ENCODE data around the gene SCO1.
"Not testable (repeated sequence)": the region's sequence is repeated elsewhere in the genome, so short reads cannot be mapped to it uniquely, and the experiment has no call there.

SCO1 gene

GRCh38 chr17:10737736-10738135 lies 40.4 kb upstream of the SCO1 start:
- Histone ChIP-seq H3K27ac (peak overlapping the region in 1 of 11 experiments; percentile 9; a peak in 1 of 22 replicates), H3K4me2 (peak overlapping the region in 8 of 11 experiments; percentile 5 to 43 (median 22); a peak in 10 of 22 replicates), H3K36me3 (no peaks in the 10 kb centered on the region), H4K20me1 (no peaks in the 10 kb centered on the region), H3K4me1 (peaks cover under 1 to 16% (median 9%) of the 10 kb centered on the region in 10 experiments; a peak in 14 of 20 replicates), H3K9ac (no peak overlapping the region), H3K9me3 (replicated peaks in 1 of 11) (no peaks in the 10 kb centered on the region), H3K27me3 (no peaks in the 10 kb centered on the region), H3K4me3 (no peak overlapping the region)
- no peak for TF ChIP-seq Cebpa-rat (IDR thresholded peaks at IDR 0.05)

- Histone ChIP-seq H3K4me2 (peak overlapping the region in 9 of 11 experiments; percentile 3 to 55 (median 23); a peak in 12 of 22 replicates), H3K27ac (0 out of 22 replicates have a peak overlapping the region, but pooled peaks of 1 of the 11 experiments have one; percentile 9), H3K4me3 (no peak overlapping the region), H3K36me3 (no peaks in the 10 kb centered on the region), H3K9me3 (replicated peaks in 1 of 11) (no peaks in the 10 kb centered on the region), H4K20me1 (no peaks in the 10 kb centered on the region), H3K27me3 (no peaks in the 10 kb centered on the region), H3K9ac (no peak overlapping the region), H3K4me1 (peaks cover 3 to 16% (median 9%) of the 10 kb centered on the region in 10 experiments; a peak in 14 of 20 replicates)
- TF ChIP-seq Cebpa-rat (IDR thresholded peaks at IDR 0.05): 0 out of 22 replicates have a peak, but pooled peaks of 1 of the 11 experiments have one; percentile 21
Measured at GRCh38 chr17:10737168-10737622, 39.9 kb upstream of the SCO1 start.

GRCh38 chr17:10735821-10736220 lies 38.5 kb upstream of the SCO1 start:
- Histone ChIP-seq H3K4me3 (no peak overlapping the region), H4K20me1 (no peaks in the 10 kb centered on the region), H3K27me3 (no peaks in the 10 kb centered on the region), H3K9me3 (replicated peaks in 1 of 11) (no peaks in the 10 kb centered on the region), H3K36me3 (no peaks in the 10 kb centered on the region), H3K27ac (no peak overlapping the region), H3K4me2 (no peak overlapping the region), H3K9ac (no peak overlapping the region), H3K4me1 (peaks cover 5 to 22% (median 15%) of the 10 kb centered on the region in 10 experiments; a peak in 17 of 20 replicates)
- TF ChIP-seq Cebpa-rat (IDR thresholded peaks at IDR 0.05): 0 out of 22 replicates have a peak, but pooled peaks of 1 of the 11 experiments have one; percentile 16

GRCh38 chr17:10735251-10735650 lies 37.9 kb upstream of the SCO1 start:
- Histone ChIP-seq H3K9me3 (replicated peaks in 1 of 11) (no peaks in the 10 kb centered on the region), H3K27me3 (no peaks in the 10 kb centered on the region), H4K20me1 (no peaks in the 10 kb centered on the region), H3K4me2 (no peak overlapping the region), H3K9ac (no peak overlapping the region), H3K36me3 (no peaks in the 10 kb centered on the region), H3K4me1 (peaks cover 5 to 28% (median 21%) of the 10 kb centered on the region in 10 experiments; a peak in 17 of 20 replicates), H3K27ac (no peak overlapping the region), H3K4me3 (no peak overlapping the region)
- TF ChIP-seq Cebpa-rat (IDR thresholded peaks at IDR 0.05): no peak

- Histone ChIP-seq H3K4me1 (peaks cover 5 to 37% (median 27%) of the 10 kb centered on the region in 10 experiments; a peak in 17 of 20 replicates), H3K9me3 (replicated peaks in 1 of 11) (no peaks in the 10 kb centered on the region), H3K27me3 (no peaks in the 10 kb centered on the region), H3K9ac (no peak overlapping the region), H3K36me3 (no peaks in the 10 kb centered on the region), H4K20me1 (no peaks in the 10 kb centered on the region), H3K4me2 (no peak overlapping the region), H3K4me3 (no peak overlapping the region), H3K27ac (no peak overlapping the region)
- no peak for TF ChIP-seq Cebpa-rat (IDR thresholded peaks at IDR 0.05)
Measured at GRCh38 chr17:10733666-10734065, 36.3 kb upstream of the SCO1 start.

GRCh38 chr17:10732121-10732520 lies 34.8 kb upstream of the SCO1 start:
- H3K36me3 ChIP-seq; H3K27me3 ChIP-seq; H4K20me1 ChIP-seq; H3K4me2 ChIP-seq; H3K4me3 ChIP-seq; H3K9me3 ChIP-seq (replicated peaks in 1 of 11); H3K27ac ChIP-seq; H3K9ac ChIP-seq: not testable (repeated sequence)
- peaks cover 5 to 26% (median 20%) of the 10 kb centered on the region in 10 experiments; a peak in 16 of 20 replicates for H3K4me1 ChIP-seq

GRCh38 chr17:10731408-10731879 lies 34.1 kb upstream of the SCO1 start:
- no peaks in the 10 kb centered on the region for H3K9me3 ChIP-seq (replicated peaks in 1 of 11)
- H3K4me3 ChIP-seq: no peak overlapping the region
- H3K27me3 ChIP-seq: no peaks in the 10 kb centered on the region
- H3K9ac ChIP-seq: no peak overlapping the region; a peak in 1 of 22 replicates
- TF ChIP-seq Cebpa-rat (IDR thresholded peaks at IDR 0.05): no peak
- H3K4me1 ChIP-seq: peaks cover 5 to 21% (median 17%) of the 10 kb centered on the region in 10 experiments; a peak in 16 of 20 replicates
- H4K20me1 ChIP-seq: no peaks in the 10 kb centered on the region
- peak overlapping the region in 10 of 11 experiments; percentile 75 to 91 (median 86); a peak in 15 of 22 replicates for H3K4me2 ChIP-seq
- no peaks in the 10 kb centered on the region for H3K36me3 ChIP-seq
- no peak overlapping the region for H3K27ac ChIP-seq

GRCh38 chr17:10730247-10730646 lies 32.9 kb upstream of the SCO1 start:
- not testable (repeated sequence) for H3K9me3 ChIP-seq (replicated peaks in 1 of 11); H3K36me3 ChIP-seq; H3K27me3 ChIP-seq; H4K20me1 ChIP-seq
- Histone ChIP-seq H3K27ac (peak overlapping the region; percentile 52 to 87 (median 83); a peak in 21 of 22 replicates), H3K4me3 (peak overlapping the region; percentile 61 to 83 (median 74)), H3K9ac (peak overlapping the region; percentile 71 to 89 (median 84)), H3K4me2 (peak overlapping the region; percentile 75 to 91 (median 85)), H3K4me1 (peaks cover 5 to 21% (median 17%) of the 10 kb centered on the region in 10 experiments; a peak in 16 of 20 replicates)

- no peaks in the 10 kb centered on the region for H3K9me3 ChIP-seq (replicated peaks in 1 of 11)
- peaks cover 0 to 10% (median 0%) of the 10 kb centered on the region in 11 experiments; a peak in 1 of 22 replicates for H3K36me3 ChIP-seq
- H3K27ac ChIP-seq: peak within 1 kb of the TSS; percentile 52 to 87 (median 83); a peak in 21 of 22 replicates
- peaks cover 5 to 21% (median 17%) of the 10 kb centered on the region in 10 experiments; a peak in 16 of 20 replicates for H3K4me1 ChIP-seq
- H3K4me2 ChIP-seq: peak within 1 kb of the TSS; percentile 75 to 91 (median 85)
- TF ChIP-seq Cebpa-rat (IDR thresholded peaks at IDR 0.05): no peak
- H3K27me3 ChIP-seq: no peaks in the 10 kb centered on the region
- H4K20me1 ChIP-seq: no peaks in the 10 kb centered on the region
- peak within 1 kb of the TSS; percentile 61 to 83 (median 74) for H3K4me3 ChIP-seq
- H3K9ac ChIP-seq: peak within 1 kb of the TSS; percentile 71 to 89 (median 84)
Measured at GRCh38 chr17:10729334-10730193, 32.2 kb upstream of the SCO1 start, which contains the start of gene TMEM220. TMEM220 (minus strand) TSS chr17:10730023; CDS start chr17:10729851, 172 bp downstream.

All from BLaER1 treated with 17β-estradiol and CSF1 and Interleukin-3, amounts not matched to agents 10 nM and 100 nM (cell line).